SKM-1 treated with dmso at 0.1 percent for 144 hours (cell line): ENCODE measurements around the gene C7orf57.
"Not testable (repeated sequence)": the region's sequence is repeated elsewhere in the genome, so short reads cannot be mapped to it uniquely, and the experiment has no call there.

Experiments
- DNase-seq: peaks from one replicate; lab custom pipeline; 2025; ENCODE audit not compliant: unreplicated experiment; lab: John Stamatoyannopoulos, UW

Gene C7orf57

GRCh38 chr7:48035301-48035966, at the start of gene C7orf57:
C7orf57 (plus strand) TSS chr7:48035543; CDS start chr7:48036309, 766 bp downstream.
- DNase-seq, result no peak

- no peak for DNase-seq
Observed at GRCh38 chr7:47988496-47989386, 46.6 kb upstream of the C7orf57 start.

- DNase-seq, result not testable (repeated sequence)
Observed at GRCh38 chr7:47989607-47990400, 45.5 kb upstream of the C7orf57 start.

GRCh38 chr7:47990592-47990991, 44.8 kb upstream of the C7orf57 start:
- no peak for DNase-seq

GRCh38 chr7:47991270-47991669, 44.1 kb upstream of the C7orf57 start:
- DNase-seq, result no peak

- no peak for DNase-seq
Observed at GRCh38 chr7:47991741-47992311, 43.5 kb upstream of the C7orf57 start.

GRCh38 chr7:47992446-47992845, 42.9 kb upstream of the C7orf57 start:
- no peak for DNase-seq

GRCh38 chr7:47999413-47999812, 35.9 kb upstream of the C7orf57 start:
- DNase-seq, result no peak

- not testable (repeated sequence) for DNase-seq
Observed at GRCh38 chr7:48000164-48000563, 35.2 kb upstream of the C7orf57 start.

- no peak for DNase-seq
Observed at GRCh38 chr7:48004032-48004431, 31.3 kb upstream of the C7orf57 start.

GRCh38 chr7:48004638-48005037, 30.7 kb upstream of the C7orf57 start:
- DNase-seq, result no peak

- DNase-seq, result no peak
Observed at GRCh38 chr7:48006866-48007265, 28.5 kb upstream of the C7orf57 start.

- DNase-seq, result no peak
Observed at GRCh38 chr7:48009257-48009656, 26.1 kb upstream of the C7orf57 start.

- no peak for DNase-seq
Observed at GRCh38 chr7:48009954-48010353, 25.4 kb upstream of the C7orf57 start.

GRCh38 chr7:48011323-48011722, 24.0 kb upstream of the C7orf57 start:
- no peak for DNase-seq

GRCh38 chr7:48011951-48012350, 23.4 kb upstream of the C7orf57 start:
- DNase-seq, result no peak

GRCh38 chr7:48016641-48017040, 18.7 kb upstream of the C7orf57 start:
- DNase-seq, result no peak

- DNase-seq, result no peak
Observed at GRCh38 chr7:48017674-48018073, 17.7 kb upstream of the C7orf57 start.

- no peak for DNase-seq
Observed at GRCh38 chr7:48025624-48026023, 9.7 kb upstream of the C7orf57 start.

GRCh38 chr7:48028938-48029337, 6.4 kb upstream of the C7orf57 start, which contains the start of gene SUN3:
SUN3 (minus strand) TSS chr7:48029107; CDS start chr7:48028938, 169 bp downstream.
- no peak for DNase-seq

- no peak for DNase-seq
Observed at GRCh38 chr7:48031111-48031510, 4.2 kb upstream of the C7orf57 start.
